HepG2 (cell line): ENCODE results near the gene OR7G3. TPM values are rescaled to one million over a fixed set of nuclear protein-coding genes. Genes with fewer than 3 reads are reported as not detected.

Experiments
- ATAC-seq: fragments of 200-7000 bp; cut with Tn5 transposase; 3 replicates; pipeline ENCODE4 v1.9.1; 2020; ENCODE audit warnings: mild to moderate bottlenecking, moderate library complexity
- BruUV-seq: library from RNA; stranded (reverse); fragments of 400-500 nt; replicated peaks from 2 replicates; lab custom pipeline; 2021; lab: Mats Ljungman, UMichigan
- CTCF ChIA-PET: fragments of 300-600 bp; formaldehyde crosslinking; extraction: SDS; loops from one replicate; lab custom pipeline; 2021; ENCODE audit warnings: low total read pairs, inconsistent platforms, low intra/inter-chr PET ratio; lab: Yijun Ruan, JAX
- POLR2A ChIA-PET: fragments of 350-600 bp; sonication (Branson Sonifier 250); formaldehyde crosslinking; loops from one replicate; lab custom pipeline; 2020; ENCODE audit warnings: antibody characterized with exemption, inconsistent platforms; lab: Yijun Ruan, JAX
- DNase-seq: peaks from one replicate; pipeline ENCODE4 v3.0.0-alpha.2; 2015; ENCODE audit warnings: low spot score
- FAIRE-seq: peaks from 3 replicates; lab custom pipeline; 2011; peaks lifted over from hg19 to GRCh38; lab: Jason Lieb, UNC
- H2AFZ ChIP-seq: one replicate; pipeline ENCODE4 v1.6.1; 2011; ENCODE audit warnings: low read length, inconsistent platforms
- H3K27ac ChIP-seq: fragments of 300-600 bp; 3 replicates; pipeline ENCODE4 v1.8.0; 2011; ENCODE audit warnings: mixed run types, mild to moderate bottlenecking, mixed read lengths, low read length, inconsistent platforms; ENCODE audit not compliant: insufficient read depth; ENCODE audit errors: extremely low read length
- H3K27me3 ChIP-seq, 2 experiments: fragments of 200-600 bp in 1 of 2; 2 replicates in 1 of 2; 3 replicates in 1 of 2; pipeline versions ENCODE4 v1.6.0 to v1.8.0; 2011; ENCODE audit warnings: low read length in 2 of 2, mild to moderate bottlenecking in 2 of 2, moderate library complexity in 2 of 2, inconsistent platforms in 1 of 2; ENCODE audit not compliant: insufficient read depth in 2 of 2, control insufficient read depth in 1 of 2
- H3K36me3 ChIP-seq, 2 experiments: fragments of 200-600 bp in 1 of 2; replicated peaks in 1 of 2; 2 replicates in 1 of 2; 3 replicates in 1 of 2; pipeline versions ENCODE4 v1.5.1 to v1.8.0; 2011; ENCODE audit warnings: low read length in 2 of 2, inconsistent platforms in 1 of 2; ENCODE audit not compliant: insufficient read depth in 2 of 2, control insufficient read depth in 1 of 2
- H3K4me1 ChIP-seq: 2 replicates; pipeline ENCODE4 v1.5.1; 2012; ENCODE audit warnings: low read length, inconsistent platforms; ENCODE audit not compliant: insufficient read depth
- H3K4me2 ChIP-seq: 2 replicates; pipeline ENCODE4 v1.6.0; 2011; ENCODE audit warnings: low read depth, low read length, inconsistent platforms
- H3K4me3 ChIP-seq, 3 experiments: fragments of 200-600 bp in 1 of 3; sonication (generic), shearing (Covaris generic) in 1 of 3; replicated peaks in 1 of 3; 2 replicates each; pipeline ENCODE4 v1.5.1; 2011 to 2016; ENCODE audit warnings: low read length in 3 of 3, inconsistent platforms in 2 of 3, low read depth in 2 of 3, mild to moderate bottlenecking in 2 of 3, control low read depth in 1 of 3, mixed read lengths in 1 of 3; ENCODE audit not compliant: insufficient read depth in 1 of 3
- H3K79me2 ChIP-seq: one replicate; pipeline ENCODE4 v1.6.1; 2011; ENCODE audit warnings: low read length, inconsistent platforms; ENCODE audit not compliant: insufficient read depth
- H3K9ac ChIP-seq: 2 replicates; pipeline ENCODE4 v1.6.0; 2011; ENCODE audit warnings: mild to moderate bottlenecking, low read depth, low read length, inconsistent platforms; ENCODE audit not compliant: insufficient read depth
- H3K9me3 ChIP-seq: 2 replicates; pipeline ENCODE4 v1.5.1; 2012; ENCODE audit warnings: mild to moderate bottlenecking, low read length
- H4K20me1 ChIP-seq: 2 replicates; pipeline ENCODE4 v1.6.0; 2011; ENCODE audit warnings: inconsistent platforms, mild to moderate bottlenecking, low read length, moderate library complexity; ENCODE audit not compliant: insufficient read depth
- AHR ChIP-seq: IDR thresholded peaks from 2 replicates; pipeline ENCODE4 v1.6.1; 2018; ENCODE audit warnings: missing genetic modification reagents, missing compliant biosample characterization
- BRF2 ChIP-seq: sonication (generic); formaldehyde crosslinking; IDR thresholded peaks from 2 replicates; pipeline ENCODE4 v1.8.1; 2022; ENCODE audit warnings: mild to moderate bottlenecking, missing genetic modification reagents
- CC2D1A ChIP-seq: sonication (generic); formaldehyde crosslinking; IDR thresholded peaks from 2 replicates; pipeline ENCODE4 v1.8.1; 2023; ENCODE audit warnings: mild to moderate bottlenecking, missing genetic modification reagents
- E2F1 ChIP-seq: sonication (generic); formaldehyde crosslinking; IDR thresholded peaks from 2 replicates; pipeline ENCODE4 v1.5.0; 2020; ENCODE audit warnings: missing genetic modification reagents
- HDAC6 ChIP-seq: fragments of 200-600 bp; sonication (generic); IDR thresholded peaks from 2 replicates; pipeline ENCODE4 v1.7.0; 2017; ENCODE audit warnings: mild to moderate bottlenecking, antibody characterized with exemption, low read length, low read depth
- HIC2 ChIP-seq: sonication (generic); formaldehyde crosslinking; IDR thresholded peaks from 2 replicates; pipeline ENCODE4 v1.9.0; 2022; ENCODE audit warnings: low read depth, missing genetic modification reagents
- KLF9 ChIP-seq: IDR thresholded peaks from 2 replicates; pipeline ENCODE4 v1.6.1; 2016; ENCODE audit warnings: low read depth
- ZBTB20 ChIP-seq: sonication (generic); formaldehyde crosslinking; IDR thresholded peaks from 2 replicates; pipeline ENCODE4 v1.8.1; 2023; ENCODE audit warnings: missing genetic modification reagents, low read depth, mild to moderate bottlenecking, borderline replicate concordance
- ZBTB7A ChIP-seq: sonication (generic); formaldehyde crosslinking; IDR thresholded peaks from 2 replicates; pipeline ENCODE4 v1.8.0; 2022; ENCODE audit warnings: mild to moderate bottlenecking, missing genetic modification reagents
- ZNF337 ChIP-seq: sonication (generic); formaldehyde crosslinking; IDR thresholded peaks from 2 replicates; pipeline ENCODE4 v1.5.1; 2020; ENCODE audit warnings: missing genetic modification reagents, low read depth, mild to moderate bottlenecking, borderline replicate concordance
- ZNF496 ChIP-seq: sonication (generic); formaldehyde crosslinking; IDR thresholded peaks from 2 replicates; pipeline ENCODE4 v1.8.1; 2023; ENCODE audit warnings: mild to moderate bottlenecking, moderate library complexity, missing genetic modification reagents; ENCODE audit not compliant: insufficient replicate concordance
- ZNF501 ChIP-seq: sonication (generic); formaldehyde crosslinking; IDR thresholded peaks from 2 replicates; pipeline ENCODE4 v1.5.1; 2020; ENCODE audit warnings: mild to moderate bottlenecking, moderate library complexity, missing genetic modification reagents
- ZNF646 ChIP-seq: sonication (generic); formaldehyde crosslinking; IDR thresholded peaks from 2 replicates; pipeline ENCODE4 v1.9.0; 2021; ENCODE audit warnings: mild to moderate bottlenecking, missing genetic modification reagents
- WGBS: methylation state at CpG from one replicate; pipeline ENCODE4 v1.1.6; 2017; ENCODE audit warnings: low lambda C conversion rate; 5-methylcytosine and 5-hydroxymethylcytosine counted together
- in situ Hi-C: cut with HindIII; loops from 2 replicates; pipeline ENCODE4 v1.10.0; 2017; ENCODE audit warnings: low pct_unique_long_range_greater_than_20kb; ENCODE audit not compliant: extremely low pct_ligation_motif_present
- intact Hi-C: fragments of 100-400 bp; cut with micrococcal nuclease; formaldehyde crosslinking; loops from one replicate; pipeline ENCODE4 v1.10.0; 2022; ENCODE audit not compliant: unreplicated experiment
- polyA plus RNA-seq, 8 experiments: library from polyadenylated mRNA; depleted of rRNA in 3 of 8; stranded (reverse) in 7 of 8; unstranded in 1 of 8; fragments of >200 nt; fragmentation: Illumina TruSeq in 4 of 8; extraction: Trizol in 4 of 8; gene quantifications; 2 replicates each; pipeline versions ENCODE4 v1.2.1 to v1.2.3, GENCODE V29; 2011 to 2016; ENCODE audit warnings: low read depth in 4 of 8, missing spikeins in 1 of 8, mixed read lengths in 1 of 8; ENCODE audit not compliant: insufficient read depth in 1 of 8
- total RNA-seq, 5 experiments: library from RNA; depleted of rRNA; stranded (reverse); fragments of >200 nt; fragmentation: Illumina TruSeq; extraction: Trizol; gene quantifications; 2 replicates each; pipeline ENCODE4 v1.2.3, GENCODE V29; 2016; ENCODE audit warnings: low read depth in 1 of 5

OR7G3 gene
- total and polyA plus RNA-seq, 2 of the 13 experiments (the other 11 are each of a cell fraction or from before 2014, with no cell fraction given), result not detected

- no peaks in the 10 kb centered on the region for H3K27me3 ChIP-seq
- H4K20me1 ChIP-seq, result peaks cover 4% of the 10 kb centered on the region; the same call in 1 of the 2 replicates
- H3K27ac ChIP-seq, result no peak overlapping the region
- BruUV-seq, result no TSS peak
- POLR2A ChIA-PET, result no interaction called here
- no peak overlapping the region for H3K4me2 ChIP-seq
- WGBS, result 85% methylated on average over 1 of the region's 1 CpG
- H3K4me1 ChIP-seq, result no peaks in the 10 kb centered on the region
- ATAC-seq, result no peak
- DNase-seq, result no peak
- peaks cover 30% of the 10 kb centered on the region for H3K9me3 ChIP-seq
- H3K36me3 ChIP-seq, result peaks cover 48 to 81% of the 10 kb centered on the region in 2 experiments
- H3K9ac ChIP-seq, result no peak overlapping the region
- H2AFZ ChIP-seq, result no peak overlapping the region
- CTCF ChIA-PET, result no interaction called here
- H3K79me2 ChIP-seq, result peaks cover 44% of the 10 kb centered on the region
- in situ Hi-C loops, result no loop called here
- no peak overlapping the region for H3K4me3 ChIP-seq
- intact Hi-C loops, result no loop called here
- FAIRE-seq, result no peak
- no peak for TF ChIP-seq ZNF337 (CRISPR knock-in tag)
- TF ChIP-seq ZBTB20, result no peak
- no peak for TF ChIP-seq ZNF646 (CRISPR knock-in tag)
- TF ChIP-seq KLF9 (CRISPR knock-in tag), result no peak
- TF ChIP-seq ZNF501, result no peak
- no peak for TF ChIP-seq HIC2 (CRISPR knock-in tag)
- TF ChIP-seq BRF2 (CRISPR knock-in tag), result no peak
- TF ChIP-seq E2F1 (CRISPR knock-in tag), result no peak
- no peak for TF ChIP-seq CC2D1A
- no peak for TF ChIP-seq ZNF496 (CRISPR knock-in tag)
- TF ChIP-seq HDAC6, result no peak
- TF ChIP-seq AHR (CRISPR knock-in tag), result no peak
- no peak for TF ChIP-seq ZBTB7A (CRISPR knock-in tag)
These were observed 29.6 kb upstream of the OR7G3 start for GRCh38 chr19:9156304-9156703.
